HG02678 (cell line): ENCODE measurements around the gene TXNDC2.

ENCODE experiments used
- ATAC-seq: cut with Tn5 transposase; IDR thresholded peaks from one replicate; pipeline ENCODE4 v1.9.1; 2021; ENCODE audit warnings: mild to moderate bottlenecking, moderate library complexity; ENCODE audit not compliant: unreplicated experiment

Gene TXNDC2

DNA sequence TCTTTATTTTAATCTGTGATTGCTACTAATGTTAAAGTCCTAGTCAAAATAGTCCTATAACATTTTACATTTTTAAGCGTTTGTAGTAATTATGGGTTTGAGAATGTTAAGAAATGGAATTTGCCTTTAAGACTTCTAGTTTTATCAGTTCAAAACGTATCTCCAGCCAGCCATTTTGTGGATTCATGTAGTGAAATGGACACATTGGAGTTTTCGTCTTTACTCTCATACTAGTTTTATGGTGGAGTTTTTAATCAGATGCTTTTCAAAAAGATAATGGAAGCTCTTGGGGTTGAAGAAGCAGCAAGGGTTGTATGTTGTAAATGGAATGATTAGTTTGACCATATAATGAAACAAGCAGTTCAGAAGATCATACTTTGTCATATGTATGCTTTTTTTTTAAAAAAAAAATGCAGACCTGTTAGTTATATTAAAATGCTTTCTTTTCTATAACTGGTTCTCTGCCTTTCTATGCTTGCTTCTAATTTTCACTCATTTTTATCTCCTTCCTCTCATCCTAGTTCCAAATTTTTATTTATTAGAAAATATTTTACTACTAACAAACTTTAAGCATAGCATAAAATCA is 44.6 kb downstream of the TXNDC2 start:
- ATAC-seq, result no peak

GRCh38 chr18:9931146-9931545 is 45.4 kb downstream of the TXNDC2 start:
- ATAC-seq, result no peak

DNA sequence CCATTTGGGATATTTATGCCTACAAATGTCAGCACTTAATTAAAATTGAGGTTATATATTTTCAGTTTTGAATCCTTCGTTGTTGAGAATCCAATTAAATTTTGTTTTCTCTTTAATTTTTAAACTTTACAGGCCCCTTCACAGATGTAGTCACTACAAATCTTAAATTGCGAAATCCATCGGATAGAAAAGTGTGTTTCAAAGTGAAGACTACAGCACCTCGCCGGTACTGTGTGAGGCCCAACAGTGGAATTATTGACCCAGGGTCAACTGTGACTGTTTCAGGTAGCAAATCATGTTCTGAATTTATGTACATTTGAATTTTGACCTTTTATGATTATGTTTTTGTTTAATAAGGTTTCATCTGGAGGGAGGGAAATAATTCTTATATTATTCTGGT is 45.9 kb downstream of the TXNDC2 start:
- no peak for ATAC-seq

DNA sequence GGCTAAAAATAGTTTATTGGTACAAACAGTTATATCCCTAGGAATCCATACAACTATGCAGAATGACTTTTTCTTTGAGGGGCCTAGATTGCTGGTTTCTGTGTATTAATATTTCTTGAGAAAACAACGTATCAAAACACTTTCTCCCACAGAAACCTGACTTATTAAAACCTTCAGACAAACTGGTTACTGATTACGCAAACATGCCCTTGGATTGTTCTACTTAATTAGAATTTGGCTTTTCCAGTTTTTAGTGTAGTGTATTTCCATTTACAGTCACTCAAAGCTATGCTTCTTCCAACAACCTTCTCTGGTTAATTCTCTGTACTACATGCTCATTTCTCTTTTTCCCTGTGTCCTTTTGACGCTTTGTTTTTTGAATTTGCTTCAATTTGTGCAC is 48.1 kb downstream of the TXNDC2 start:
- no peak for ATAC-seq

DNA sequence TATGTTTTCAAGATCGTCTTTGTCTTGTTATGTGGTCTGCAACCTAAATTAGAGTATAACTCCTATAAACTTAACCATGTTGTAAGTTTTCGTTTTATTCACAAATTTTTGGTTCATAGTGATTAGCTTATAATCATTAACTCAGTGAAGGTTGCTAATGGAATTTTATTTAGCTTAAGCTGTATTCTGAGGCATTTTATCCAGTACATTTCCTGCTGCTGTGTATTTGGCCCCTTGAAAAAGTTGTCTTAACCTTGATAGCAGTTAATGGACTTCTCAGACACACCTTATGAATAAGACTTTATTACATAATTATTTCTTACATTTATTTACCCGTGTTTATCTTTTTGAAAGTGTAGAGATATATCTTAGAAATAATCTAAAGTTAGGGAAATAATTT is 48.5 kb downstream of the TXNDC2 start:
- ATAC-seq, result no peak
